Fibroblast of skin of back (primary cell): ENCODE results near the gene RPS3.

Experiments
- DNase-seq: peaks from one replicate; pipeline ENCODE4 v3.0.0-alpha.2; 2013

The RPS3 gene

DNA sequence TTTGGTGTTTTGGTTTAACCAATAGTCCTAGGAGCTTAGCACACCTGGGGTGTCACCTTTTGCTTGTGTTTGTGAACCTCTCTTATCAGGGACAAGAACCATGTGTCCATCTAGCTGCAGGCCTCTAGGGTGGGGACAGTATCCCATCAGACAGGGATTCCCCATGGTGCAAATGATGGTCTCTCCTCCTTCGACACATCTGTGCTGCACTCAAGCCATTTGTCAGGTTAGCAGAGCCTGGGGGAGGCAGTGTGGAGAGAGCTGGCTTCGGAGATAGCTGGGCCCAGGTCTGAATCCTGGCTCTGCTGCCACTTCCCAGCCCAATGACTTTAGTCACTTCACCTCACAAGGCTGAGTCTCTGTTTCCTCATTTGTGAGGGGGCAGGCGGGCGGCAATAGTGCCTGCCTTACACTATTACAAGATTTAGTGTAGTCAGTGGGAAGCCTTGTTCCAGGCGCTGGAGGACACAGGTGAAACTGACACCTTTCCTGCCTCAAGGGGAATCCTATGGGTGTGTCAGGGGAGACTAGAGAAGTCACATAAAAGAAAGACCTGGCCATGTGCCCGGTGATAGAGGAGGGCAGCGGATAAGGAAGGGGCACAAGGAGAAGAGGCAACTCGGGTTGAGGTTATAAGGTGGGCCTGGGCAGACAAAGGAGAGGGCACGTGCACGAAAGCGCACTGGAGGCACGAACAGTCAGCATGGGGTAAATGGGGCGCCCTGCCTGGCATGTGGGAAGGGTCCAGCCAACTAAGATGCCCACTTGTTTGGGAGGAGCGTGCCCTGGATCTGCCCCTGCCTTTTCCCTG, 21.1 kb downstream of the RPS3 start:
- DNase-seq: no peak

- DNase-seq: no peak
Measured at GRCh38 chr11:75421035-75421602, 21.8 kb downstream of the RPS3 start.

- no peak for DNase-seq
Measured at GRCh38 chr11:75421902-75422247, 22.6 kb downstream of the RPS3 start.

- no peak for DNase-seq
Measured at GRCh38 chr11:75422248-75423231, 23.2 kb downstream of the RPS3 start.

DNA sequence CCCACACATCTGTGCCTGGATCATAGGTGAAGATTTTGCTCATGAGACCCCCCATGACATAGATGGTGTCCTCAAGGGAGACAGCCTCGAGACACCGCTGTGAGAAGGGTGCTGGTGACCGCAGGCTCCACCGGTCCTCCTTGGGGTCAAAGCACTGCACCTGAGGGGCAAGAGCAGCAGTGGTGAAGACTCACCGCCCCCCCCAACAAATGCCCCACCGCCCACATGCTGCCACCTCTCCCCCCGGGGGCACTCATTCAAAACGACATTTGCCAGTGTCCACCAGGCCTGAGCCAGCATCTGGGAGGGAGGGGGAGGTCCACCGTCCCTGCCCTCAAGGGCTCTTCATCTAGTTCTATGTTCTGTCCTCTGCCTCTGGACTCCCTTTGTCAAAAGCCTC, 24.4 kb downstream of the RPS3 start:
- DNase-seq: no peak

- no peak for DNase-seq
Measured at GRCh38 chr11:75424396-75424795, 25.1 kb downstream of the RPS3 start.

- DNase-seq: no peak
Measured at GRCh38 chr11:75425422-75425821, 26.1 kb downstream of the RPS3 start.

GRCh38 chr11:75426720-75427086, 27.4 kb downstream of the RPS3 start:
- no peak for DNase-seq

DNA sequence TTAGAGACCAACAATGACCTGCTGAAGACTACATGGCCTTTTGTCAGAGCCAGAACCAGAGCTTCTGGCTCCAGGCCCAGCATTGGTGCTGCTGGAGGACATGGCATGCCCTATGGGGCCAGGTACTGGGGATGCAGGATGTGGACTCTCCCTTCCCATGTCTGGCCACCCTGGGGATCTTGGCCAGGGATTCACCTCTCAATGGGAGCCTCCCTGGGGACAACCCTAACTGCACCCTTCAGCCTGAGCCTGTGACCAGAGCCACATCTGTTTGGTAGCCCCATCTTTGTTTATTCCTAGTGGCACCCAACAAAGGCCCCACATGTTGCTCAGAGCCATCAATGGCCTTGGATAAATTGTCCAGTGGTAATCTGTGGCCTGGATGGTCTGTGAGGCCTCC, 27.9 kb downstream of the RPS3 start:
- no peak for DNase-seq

DNA sequence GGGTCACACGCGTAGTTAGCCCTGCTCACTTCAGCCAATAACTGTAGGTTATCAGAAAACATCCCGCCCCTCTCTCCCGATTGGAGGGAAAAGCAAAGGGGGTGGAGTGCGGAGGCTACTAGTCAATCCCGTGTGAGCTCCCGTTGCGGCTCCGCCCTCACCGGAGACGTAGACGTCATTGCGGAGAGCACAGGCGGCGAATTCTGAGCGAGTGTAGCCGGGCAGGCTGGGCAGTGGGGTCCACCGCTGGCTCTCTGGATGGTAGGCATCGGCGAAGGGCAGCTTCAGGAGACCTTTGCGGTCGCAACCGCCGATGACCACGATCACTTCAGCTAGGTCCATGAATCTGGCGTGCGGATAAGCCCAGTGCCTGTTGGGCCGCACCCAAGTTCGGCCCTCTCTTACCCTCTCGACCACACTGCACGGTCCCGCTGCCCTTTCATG, 29.0 kb downstream of the RPS3 start:
- DNase-seq: peak; percentile 88

- no peak for DNase-seq
Measured at GRCh38 chr11:75428989-75429640, 29.8 kb downstream of the RPS3 start.

DNA sequence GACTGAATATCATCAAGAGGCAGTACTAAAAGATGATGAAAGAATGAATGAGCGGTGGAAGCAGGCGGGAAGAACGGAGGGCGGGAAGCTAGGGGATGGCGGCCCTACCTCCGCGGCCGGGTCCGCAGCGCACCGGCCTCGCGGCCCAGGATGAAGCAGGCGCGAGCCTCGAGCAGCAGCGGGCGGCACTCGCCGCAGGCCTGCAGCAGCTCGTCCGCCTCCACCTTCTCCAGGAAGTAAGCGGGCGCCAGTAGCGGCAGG, 30.3 kb downstream of the RPS3 start:
- DNase-seq: no peak

- DNase-seq: peak; percentile 78
Measured at GRCh38 chr11:75429902-75430713, 30.8 kb downstream of the RPS3 start.

DNA sequence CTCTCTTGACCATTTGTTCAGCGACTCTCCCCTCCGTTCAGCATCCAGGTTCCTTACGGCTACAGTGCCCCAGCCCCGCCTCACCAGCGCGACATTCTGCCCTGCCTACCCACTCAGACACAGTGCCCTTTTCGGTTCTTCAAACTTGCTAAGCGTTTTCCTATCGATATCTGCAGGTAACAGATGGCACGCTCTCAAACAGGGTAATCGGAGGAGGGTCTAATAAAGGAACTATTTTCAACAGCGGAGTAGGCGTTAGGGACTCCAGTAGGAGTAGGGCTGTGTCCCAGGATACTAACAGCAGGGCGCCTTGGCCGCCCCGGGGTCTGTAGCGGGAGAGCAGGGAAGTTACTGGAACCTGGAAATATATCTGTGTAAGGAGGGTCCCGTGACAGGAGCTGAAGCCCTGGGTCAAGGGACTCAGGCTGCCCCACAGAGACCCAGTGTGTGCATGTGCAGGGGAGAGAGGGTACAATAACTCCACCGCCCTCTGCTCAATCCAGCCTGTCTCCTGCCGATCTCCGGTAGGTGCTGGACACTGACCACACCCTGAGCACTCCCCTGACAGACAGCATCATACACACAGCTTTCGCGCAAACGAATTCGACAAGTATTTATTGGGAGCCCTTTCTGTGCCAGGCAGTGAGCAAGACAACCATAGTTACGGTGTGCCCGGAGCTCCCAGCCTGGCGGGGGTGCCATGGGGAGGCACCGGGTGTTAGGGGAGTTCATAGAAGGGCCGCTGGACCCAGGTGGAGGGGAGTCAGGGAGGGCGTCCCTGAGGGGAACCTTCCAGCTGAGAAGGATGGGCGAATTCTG, 31.6 kb downstream of the RPS3 start:
- no peak for DNase-seq

GRCh38 chr11:75431533-75432525, 32.5 kb downstream of the RPS3 start:
- DNase-seq: no peak

- no peak for DNase-seq
Measured at GRCh38 chr11:75432911-75433321, 33.6 kb downstream of the RPS3 start, which contains the start of gene KLHL35. Gene KLHL35 (minus strand): TSS chr11:75433203. CDS start chr11:75430629, 2,574 bp downstream.

DNA sequence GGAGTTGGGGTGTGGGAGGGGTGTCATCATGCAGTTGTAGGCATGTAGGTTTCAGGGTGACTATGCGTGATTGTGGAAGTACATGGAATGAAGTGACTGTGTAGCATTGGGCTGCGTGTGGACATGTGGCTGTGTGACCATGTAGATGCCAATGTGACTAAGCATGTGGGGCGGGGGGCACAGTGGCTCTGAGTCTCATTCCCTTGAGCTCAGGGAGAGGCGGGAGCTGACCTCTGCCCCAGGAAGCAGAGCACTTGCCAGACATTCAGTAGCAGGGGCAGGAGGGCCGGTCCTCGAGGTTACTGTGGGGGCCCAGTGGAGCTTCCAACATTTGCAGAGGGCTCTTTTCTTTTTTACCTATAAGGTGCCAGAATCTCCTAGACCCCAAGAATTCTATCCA, 34.1 kb downstream of the RPS3 start:
- no peak for DNase-seq

DNA sequence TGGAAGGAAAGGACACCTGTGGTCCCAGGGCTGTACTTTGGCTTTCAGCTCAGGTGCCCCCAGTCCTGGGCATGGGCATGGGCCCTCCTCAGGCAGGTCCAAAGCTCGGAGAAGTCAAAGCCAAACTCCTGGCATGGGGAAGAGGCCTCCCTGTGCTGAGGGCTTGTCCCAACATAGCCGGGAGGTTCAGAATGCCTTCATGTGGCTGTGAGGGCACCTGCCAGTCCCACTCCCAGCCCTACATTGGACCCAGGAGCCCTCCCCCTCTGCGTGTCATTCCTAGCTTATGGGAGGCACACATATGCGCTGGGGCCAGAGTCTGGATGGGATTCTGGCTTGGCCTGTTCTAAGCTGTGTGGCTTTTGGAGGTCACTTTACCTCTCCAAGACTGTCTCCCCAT, 34.7 kb downstream of the RPS3 start:
- no peak for DNase-seq

- DNase-seq: no peak
Measured at GRCh38 chr11:75434886-75435570, 35.7 kb downstream of the RPS3 start.
